ENCODE measurements around the gene ONECUT1. TPM values are rescaled to one million over a fixed set of nuclear protein-coding genes. Genes with fewer than 3 reads are reported as not detected.

The ONECUT1 gene
- total RNA-seq, 2 experiments from 2014 or later = 0.15 to 0.25 TPM

DNA sequence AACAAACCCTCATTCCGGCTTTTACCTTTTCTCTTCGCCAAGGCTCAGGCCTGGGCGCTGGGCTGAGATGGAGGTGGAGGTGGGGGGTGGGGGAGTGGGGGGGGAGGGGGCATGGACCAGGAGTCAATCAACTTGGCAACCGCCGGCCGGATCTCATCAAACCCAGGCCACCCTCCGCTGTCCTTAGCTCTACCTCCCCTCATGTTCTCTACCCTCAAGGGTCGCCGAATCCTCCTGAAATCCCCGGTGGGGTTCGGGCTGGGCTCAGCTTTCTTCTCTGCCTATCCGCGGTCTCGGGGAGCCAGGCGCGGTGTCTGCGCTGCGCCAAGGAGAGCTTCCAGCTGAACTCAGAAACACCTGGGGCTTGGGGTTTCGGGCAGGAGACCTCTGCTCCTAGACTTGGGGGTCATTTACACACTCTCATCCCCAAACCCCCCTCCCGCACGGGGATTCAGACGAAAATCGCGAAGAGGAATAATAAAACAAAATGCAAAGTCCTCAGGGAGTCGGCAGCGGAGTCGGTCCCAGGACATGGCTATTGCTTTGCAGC is 2.5 kb downstream of the ONECUT1 start:
- ChIA-PET CTCF (ENCODE audit: unreplicated experiment) (no interaction called here), POLR2A (no interaction called here)
- no peak overlapping the region for H3K4me2 ChIP-seq (ENCODE audit: low read length)
- H3K4me1 ChIP-seq (ENCODE audit: insufficient read depth, low read length, poor library complexity, severe bottlenecking) = no peaks in the 10 kb centered on the region
- H3K9me3 ChIP-seq (ENCODE audit: low read length) = no peaks in the 10 kb centered on the region
- H3K4me3 ChIP-seq (ENCODE audit: low read depth, low read length, poor library complexity, severe bottlenecking) = no peak overlapping the region
- TF ChIP-seq CTCF (conservative IDR thresholded peaks at IDR 0.05; ENCODE audit: low read length) (no peak), EZH2phosphoT487 (IDR thresholded peaks at IDR 0.05; ENCODE audit: borderline replicate concordance, low read depth, low read length) (no peak)
- no peaks in the 10 kb centered on the region for H4K20me1 ChIP-seq (ENCODE audit: insufficient read depth, low read length)
- BruUV-seq (replicated peaks) = no TSS peak
- DNase-seq (ENCODE audit: low spot score) = no peak
- H2AFZ ChIP-seq (ENCODE audit: low read length) = no peak overlapping the region
- H3K27ac ChIP-seq (ENCODE audit: low read depth, low read length, poor library complexity, severe bottlenecking) = no peak overlapping the region
- no peaks in the 10 kb centered on the region for H3K9me2 ChIP-seq (ENCODE audit: insufficient read depth, low read length)
- intact Hi-C loops (cut with micrococcal nuclease; ENCODE audit: unreplicated experiment) = no loop called here
- no peaks in the 10 kb centered on the region for H3K36me3 ChIP-seq (ENCODE audit: insufficient read depth, low read length)
- H3K79me2 ChIP-seq (ENCODE audit: insufficient read depth, low read depth, low read length) = no peaks in the 10 kb centered on the region

GRCh38 chr15:52787123-52787503 is 3.0 kb downstream of the ONECUT1 start:
- CTCF ChIA-PET (ENCODE audit: unreplicated experiment) = no interaction called here
- Histone ChIP-seq H3K9me2 (ENCODE audit: insufficient read depth, low read length) (no peaks in the 10 kb centered on the region), H3K4me3 (ENCODE audit: low read depth, low read length, poor library complexity, severe bottlenecking) (no peak overlapping the region), H2AFZ (ENCODE audit: low read length) (no peak overlapping the region), H3K36me3 (ENCODE audit: insufficient read depth, low read length) (no peaks in the 10 kb centered on the region), H3K9me3 (ENCODE audit: low read length) (no peaks in the 10 kb centered on the region), H3K4me1 (ENCODE audit: insufficient read depth, low read length, poor library complexity, severe bottlenecking) (no peaks in the 10 kb centered on the region), H3K4me2 (ENCODE audit: low read length) (no peak overlapping the region), H4K20me1 (ENCODE audit: insufficient read depth, low read length) (no peaks in the 10 kb centered on the region), H3K79me2 (ENCODE audit: insufficient read depth, low read depth, low read length) (no peaks in the 10 kb centered on the region), H3K27ac (ENCODE audit: low read depth, low read length, poor library complexity, severe bottlenecking) (no peak overlapping the region)
- intact Hi-C loops (cut with micrococcal nuclease; ENCODE audit: unreplicated experiment) = no loop called here
- no TSS peak for BruUV-seq (replicated peaks)
- TF ChIP-seq EZH2phosphoT487 (IDR thresholded peaks at IDR 0.05; ENCODE audit: borderline replicate concordance, low read depth, low read length) = no peak
- TF ChIP-seq CTCF (conservative IDR thresholded peaks at IDR 0.05; ENCODE audit: low read length) = no peak
- POLR2A ChIA-PET = no interaction called here
- no peak for DNase-seq (ENCODE audit: low spot score)

DNA sequence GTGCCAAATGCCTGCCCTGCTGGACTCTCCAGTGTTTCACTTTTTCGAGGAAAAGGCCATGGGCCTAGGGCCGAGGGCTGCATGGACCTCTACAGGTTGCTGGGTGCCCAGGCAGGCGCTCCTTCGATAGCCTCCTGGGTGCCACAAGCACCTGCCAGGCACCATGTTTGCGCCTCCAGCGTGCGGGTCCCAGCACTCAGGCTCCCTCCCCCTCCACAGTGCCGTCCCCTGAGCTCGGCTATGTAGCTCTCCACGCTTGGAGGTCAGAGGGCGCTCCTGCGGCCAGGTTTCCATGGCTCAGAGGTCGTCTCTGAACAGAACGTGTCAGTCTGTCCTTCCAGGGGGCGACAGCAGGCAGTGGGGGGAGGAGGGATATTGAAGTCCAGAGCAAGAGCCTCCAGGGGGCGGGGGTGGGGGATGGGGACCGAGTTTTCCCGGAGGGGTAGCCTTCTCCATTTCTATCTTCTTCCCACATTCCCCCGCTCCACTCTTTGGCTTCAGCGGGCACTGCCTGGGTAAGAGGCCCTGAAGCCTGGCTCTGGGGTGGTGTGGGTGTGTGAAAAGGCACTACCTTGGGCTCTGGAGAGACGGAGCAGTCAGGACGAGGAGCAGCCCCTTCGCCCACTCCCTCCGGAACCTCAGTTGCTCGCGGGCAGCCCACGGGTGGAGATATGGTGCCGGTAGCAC is 3.6 kb downstream of the ONECUT1 start:
- no peaks in the 10 kb centered on the region for H3K9me2 ChIP-seq (ENCODE audit: insufficient read depth, low read length)
- no peak for TF ChIP-seq CTCF (conservative IDR thresholded peaks at IDR 0.05; ENCODE audit: low read length)
- TF ChIP-seq EZH2phosphoT487 (IDR thresholded peaks at IDR 0.05; ENCODE audit: borderline replicate concordance, low read depth, low read length) = no peak
- CTCF ChIA-PET (ENCODE audit: unreplicated experiment) = no interaction called here
- no TSS peak for BruUV-seq (replicated peaks)
- H3K4me3 ChIP-seq (ENCODE audit: low read depth, low read length, poor library complexity, severe bottlenecking) = no peak overlapping the region
- no peaks in the 10 kb centered on the region for H4K20me1 ChIP-seq (ENCODE audit: insufficient read depth, low read length)
- H2AFZ ChIP-seq (ENCODE audit: low read length) = no peak overlapping the region
- no peaks in the 10 kb centered on the region for H3K4me1 ChIP-seq (ENCODE audit: insufficient read depth, low read length, poor library complexity, severe bottlenecking)
- H3K27ac ChIP-seq (ENCODE audit: low read depth, low read length, poor library complexity, severe bottlenecking) = no peak overlapping the region
- H3K79me2 ChIP-seq (ENCODE audit: insufficient read depth, low read depth, low read length) = no peaks in the 10 kb centered on the region
- H3K9me3 ChIP-seq (ENCODE audit: low read length) = no peaks in the 10 kb centered on the region
- POLR2A ChIA-PET = no interaction called here
- H3K4me2 ChIP-seq (ENCODE audit: low read length) = no peak overlapping the region
- DNase-seq (ENCODE audit: low spot score) = no peak
- intact Hi-C loops (cut with micrococcal nuclease; ENCODE audit: unreplicated experiment) = no loop called here
- H3K36me3 ChIP-seq (ENCODE audit: insufficient read depth, low read length) = no peaks in the 10 kb centered on the region

All from OCI-LY7 (cell line).